ENCODE results near the gene PER2. TPM values are rescaled to one million over a fixed set of nuclear protein-coding genes. Genes with fewer than 3 reads are reported as not detected.

The PER2 gene
- total RNA-seq, 1 donor from 2014 or later: 11.7 TPM

DNA sequence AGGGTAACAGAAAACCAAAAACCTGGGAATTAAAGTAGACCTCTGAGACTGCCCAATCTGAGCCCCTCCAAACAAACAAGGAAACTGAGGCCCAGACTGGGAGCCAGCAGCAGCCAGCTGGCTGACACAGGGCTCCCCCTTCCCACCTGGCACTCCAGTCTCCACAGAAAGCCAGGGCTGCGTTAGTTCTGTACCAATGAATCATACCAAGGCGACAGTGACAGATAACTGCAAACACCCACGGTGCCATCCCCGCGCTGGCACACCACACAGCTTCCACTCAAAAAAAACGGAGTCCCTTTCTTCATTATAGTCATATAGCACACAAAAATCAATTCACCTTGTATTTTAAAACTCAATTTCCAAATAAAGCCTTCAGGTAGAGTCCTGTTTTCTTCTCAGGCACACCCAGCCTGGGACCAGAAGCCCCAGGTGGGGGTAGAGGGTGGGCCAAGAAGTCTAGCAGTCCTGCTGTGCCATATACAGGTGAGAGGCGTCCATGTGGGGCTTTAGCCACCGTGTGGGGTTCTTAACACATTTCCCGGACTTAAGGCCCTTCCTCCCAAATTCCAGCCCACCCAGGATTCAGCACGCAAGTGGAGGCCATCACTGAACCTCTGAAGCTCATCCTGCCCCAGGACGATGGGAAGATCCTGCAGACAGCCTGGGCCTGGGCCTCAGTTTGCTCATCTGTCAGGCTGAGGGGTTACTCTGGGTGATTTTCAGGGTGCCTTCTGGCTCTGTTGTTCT lies 1.2 kb downstream of the PER2 start:
- H3K27ac Mint-ChIP-seq: peak overlapping the region; percentile 90
- peak overlapping the region; percentile 81 for H3K4me3 Mint-ChIP-seq
- peaks cover 40% of the 10 kb centered on the region for H3K4me1 Mint-ChIP-seq

GRCh38 chr2:238286551-238286950 lies 1.9 kb downstream of the PER2 start:
- TF ChIP-seq, protein P1, sequence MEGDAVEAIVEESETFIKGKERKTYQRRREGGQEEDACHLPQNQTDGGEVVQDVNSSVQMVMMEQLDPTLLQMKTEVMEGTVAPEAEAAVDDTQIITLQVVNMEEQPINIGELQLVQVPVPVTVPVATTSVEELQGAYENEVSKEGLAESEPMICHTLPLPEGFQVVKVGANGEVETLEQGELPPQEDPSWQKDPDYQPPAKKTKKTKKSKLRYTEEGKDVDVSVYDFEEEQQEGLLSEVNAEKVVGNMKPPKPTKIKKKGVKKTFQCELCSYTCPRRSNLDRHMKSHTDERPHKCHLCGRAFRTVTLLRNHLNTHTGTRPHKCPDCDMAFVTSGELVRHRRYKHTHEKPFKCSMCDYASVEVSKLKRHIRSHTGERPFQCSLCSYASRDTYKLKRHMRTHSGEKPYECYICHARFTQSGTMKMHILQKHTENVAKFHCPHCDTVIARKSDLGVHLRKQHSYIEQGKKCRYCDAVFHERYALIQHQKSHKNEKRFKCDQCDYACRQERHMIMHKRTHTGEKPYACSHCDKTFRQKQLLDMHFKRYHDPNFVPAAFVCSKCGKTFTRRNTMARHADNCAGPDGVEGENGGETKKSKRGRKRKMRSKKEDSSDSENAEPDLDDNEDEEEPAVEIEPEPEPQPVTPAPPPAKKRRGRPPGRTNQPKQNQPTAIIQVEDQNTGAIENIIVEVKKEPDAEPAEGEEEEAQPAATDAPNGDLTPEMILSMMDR (IDR thresholded peaks at IDR 0.05; ENCODE audit: unreplicated experiment): no peak
- DNase-seq (ENCODE audit: low spot score in 2 of 2, unreplicated experiment in 2 of 2): no peak
- Mint-ChIP-seq H3K27me3 (ENCODE audit: low read depth) (no peaks in the 10 kb centered on the region), H3K4me3 (peak overlapping the region; percentile 81), H3K4me1 (peaks cover 40% of the 10 kb centered on the region), H3K27ac (peak overlapping the region; percentile 90), H3K9me3 (no peaks in the 10 kb centered on the region), H3K36me3 (no peaks in the 10 kb centered on the region)

More for the DNA sequence above, 1.2 kb downstream of the PER2 start:
- Mint-ChIP-seq H3K27me3 (ENCODE audit: low read depth) (no peaks in the 10 kb centered on the region), H3K36me3 (no peaks in the 10 kb centered on the region), H3K9me3 (no peaks in the 10 kb centered on the region)
- no peak for DNase-seq (ENCODE audit: low spot score in 2 of 2, unreplicated experiment in 2 of 2)
- TF ChIP-seq, protein P1 (IDR thresholded peaks at IDR 0.05; ENCODE audit: unreplicated experiment): no peak

DNA sequence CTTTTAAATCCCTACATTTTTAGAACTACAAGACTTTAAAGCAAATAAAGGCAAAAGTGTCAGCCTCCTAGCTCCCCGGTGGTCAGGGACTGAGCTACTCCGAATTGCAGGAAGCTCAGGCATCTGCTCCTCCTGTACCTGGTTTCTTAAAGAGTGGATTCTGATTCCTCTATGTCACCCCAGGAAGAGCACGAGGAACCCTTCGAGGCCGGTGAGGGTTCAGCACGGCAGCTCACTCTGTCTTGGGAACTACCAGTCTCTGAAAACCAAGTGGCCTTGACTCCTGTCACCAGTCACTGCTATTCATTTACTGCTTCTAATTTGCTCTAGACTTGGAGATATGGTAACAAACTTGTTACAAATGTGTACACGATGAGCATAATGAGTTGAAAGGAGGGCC lies 2.3 kb downstream of the PER2 start:
- TF ChIP-seq, protein P1 (IDR thresholded peaks at IDR 0.05; ENCODE audit: unreplicated experiment): no peak
- Mint-ChIP-seq H3K27ac (peak overlapping the region; percentile 90), H3K27me3 (ENCODE audit: low read depth) (no peaks in the 10 kb centered on the region), H3K4me3 (no peak overlapping the region), H3K4me1 (peaks cover 40% of the 10 kb centered on the region), H3K36me3 (no peaks in the 10 kb centered on the region), H3K9me3 (no peaks in the 10 kb centered on the region)
- DNase-seq (ENCODE audit: low spot score in 2 of 2, unreplicated experiment in 2 of 2): no peak

DNA sequence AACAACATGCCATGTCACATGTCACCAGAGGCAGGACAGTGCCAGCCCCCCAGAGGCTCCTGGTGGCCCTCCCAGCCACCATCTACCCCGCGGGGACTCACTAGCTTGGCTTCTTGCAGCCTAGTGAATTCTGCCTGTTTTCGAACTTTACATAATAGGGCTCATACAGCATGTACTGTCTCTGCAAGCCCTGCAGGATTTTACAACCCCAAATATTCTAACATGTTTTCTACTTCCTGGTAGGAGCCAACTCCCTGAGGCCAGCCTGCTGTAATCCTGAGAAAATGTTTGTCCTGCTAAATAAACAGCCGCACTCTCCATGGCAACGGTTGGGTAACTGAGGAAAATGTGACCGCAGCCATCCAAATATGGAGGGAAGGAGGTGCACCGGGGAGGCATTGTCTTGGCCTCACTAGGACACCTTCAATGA lies 2.7 kb downstream of the PER2 start:
- Mint-ChIP-seq H3K36me3 (no peaks in the 10 kb centered on the region), H3K4me1 (peaks cover 40% of the 10 kb centered on the region), H3K4me3 (no peak overlapping the region), H3K27me3 (ENCODE audit: low read depth) (no peaks in the 10 kb centered on the region), H3K9me3 (no peaks in the 10 kb centered on the region), H3K27ac (peak overlapping the region; percentile 90)
- DNase-seq (ENCODE audit: low spot score in 2 of 2, unreplicated experiment in 2 of 2): peak in 1 of 2 experiments; percentile 53
- TF ChIP-seq, protein P1 (IDR thresholded peaks at IDR 0.05; ENCODE audit: unreplicated experiment): no peak

- Mint-ChIP-seq H3K4me3 (no peak overlapping the region), H3K4me1 (peaks cover 35% of the 10 kb centered on the region), H3K9me3 (no peaks in the 10 kb centered on the region), H3K36me3 (no peaks in the 10 kb centered on the region), H3K27ac (peak overlapping the region; percentile 90), H3K27me3 (ENCODE audit: low read depth) (no peaks in the 10 kb centered on the region)
- no peak for DNase-seq (ENCODE audit: low spot score in 2 of 2, unreplicated experiment in 2 of 2)
- TF ChIP-seq, protein P1 (IDR thresholded peaks at IDR 0.05; ENCODE audit: unreplicated experiment): no peak
Measured at GRCh38 chr2:238284802-238285515, 3.5 kb downstream of the PER2 start.

Data from mesothelial cell of epicardium (in vitro differentiated cells).